ENCODE measurements around the gene POLRMT.

POLRMT gene

DNA sequence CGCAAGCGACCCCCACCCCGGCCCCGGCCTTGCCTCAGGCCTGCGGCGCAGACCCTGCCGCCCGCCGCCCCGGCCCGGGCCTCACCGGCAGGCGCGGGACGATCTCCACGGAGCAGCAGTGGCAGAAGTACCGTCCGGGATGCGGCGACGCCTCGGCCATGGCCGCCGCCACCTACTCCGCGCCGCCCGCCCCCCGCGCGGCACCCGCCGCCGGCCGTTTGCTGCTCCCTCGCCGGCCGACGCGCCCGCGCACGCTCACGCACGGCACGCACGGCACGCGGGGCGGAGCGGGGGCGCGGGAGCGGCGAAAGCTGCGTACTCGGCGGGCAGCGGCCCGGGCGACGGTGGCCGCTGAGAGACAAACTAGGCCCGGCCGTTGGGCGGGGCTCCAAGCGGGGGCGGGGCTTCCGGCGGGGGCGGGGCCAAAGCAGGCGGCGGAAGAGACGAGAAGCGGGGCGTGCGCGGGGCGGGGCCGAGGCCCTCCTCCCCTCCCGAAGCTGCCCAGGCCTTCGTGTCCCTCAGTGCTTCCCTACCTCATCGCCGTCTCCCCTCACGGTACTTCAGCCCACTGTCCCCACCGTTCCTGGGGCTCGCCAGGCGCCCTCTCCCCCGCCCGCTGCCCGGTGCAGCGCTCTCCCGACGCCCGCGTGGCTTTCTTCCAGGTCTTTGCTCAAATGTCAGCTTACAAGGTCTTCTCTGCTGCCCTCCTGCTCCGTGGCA lies 29.8 kb upstream of the POLRMT start, which contains the start of gene RNF126:
RNF126 (minus strand) TSS at position 253 of the 720 bp plus-strand sequence; CDS start at position 160, 93 bp downstream.
- peak; percentile 88 to 94 (median 89) for DNase-seq

GRCh38 chr19:662207-662961 lies 29.0 kb upstream of the POLRMT start:
- DNase-seq = peak; percentile 26 to 61 (median 39)

- peak; percentile 19 to 50 (median 30) for DNase-seq
These were observed 28.3 kb upstream of the POLRMT start for GRCh38 chr19:661427-662196.

- no peak for DNase-seq
These were observed 27.6 kb upstream of the POLRMT start for GRCh38 chr19:660793-661426.

DNA sequence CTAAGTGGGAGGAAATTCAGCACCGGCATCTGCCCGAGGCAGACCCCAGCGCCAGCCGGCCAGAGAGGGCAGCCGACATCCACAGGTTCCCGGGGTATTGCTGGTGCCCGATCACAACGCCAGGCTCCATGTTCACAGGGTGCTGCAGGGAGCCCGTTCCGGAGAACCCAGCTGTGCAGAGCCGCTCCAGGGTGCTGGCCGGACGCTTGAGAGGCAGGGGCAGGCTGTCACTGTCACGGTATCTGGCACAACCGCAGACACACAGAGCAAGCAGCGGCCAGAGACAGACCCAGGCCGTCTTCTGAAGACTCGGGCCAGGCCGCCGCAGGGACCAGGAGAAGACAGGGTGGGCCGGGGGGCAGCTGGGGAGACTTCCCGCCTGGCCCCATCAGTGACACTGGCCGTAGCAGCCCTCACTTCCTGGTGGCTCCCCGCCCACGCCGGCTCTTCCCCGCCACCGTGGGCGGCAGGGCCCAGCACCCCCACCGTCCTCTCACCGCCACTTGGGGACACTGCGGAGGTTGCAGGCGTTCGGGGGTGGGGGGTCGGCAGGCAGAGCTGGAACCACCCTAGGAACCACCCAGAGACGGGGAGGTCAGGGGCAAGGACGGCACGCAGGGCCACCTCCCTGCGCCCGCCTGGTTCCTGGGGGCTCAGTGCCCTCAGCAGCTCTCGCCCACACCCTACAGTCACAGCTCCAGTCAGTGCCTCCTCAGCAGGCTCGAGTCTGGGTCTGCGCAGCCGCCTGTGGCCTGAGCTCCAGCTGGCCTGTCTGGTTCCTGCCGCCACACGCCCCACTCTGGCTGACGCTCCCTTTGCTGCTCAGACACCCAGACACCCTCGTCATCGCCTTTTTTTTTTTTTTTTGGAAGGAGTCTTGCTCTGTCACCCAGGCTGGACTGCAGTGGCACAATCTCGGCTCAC lies 25.8 kb upstream of the POLRMT start:
- DNase-seq = no peak

- DNase-seq = no peak
These were observed 24.9 kb upstream of the POLRMT start for GRCh38 chr19:658059-658839.

- DNase-seq = no peak
These were observed 24.3 kb upstream of the POLRMT start for GRCh38 chr19:657611-658010.

DNA sequence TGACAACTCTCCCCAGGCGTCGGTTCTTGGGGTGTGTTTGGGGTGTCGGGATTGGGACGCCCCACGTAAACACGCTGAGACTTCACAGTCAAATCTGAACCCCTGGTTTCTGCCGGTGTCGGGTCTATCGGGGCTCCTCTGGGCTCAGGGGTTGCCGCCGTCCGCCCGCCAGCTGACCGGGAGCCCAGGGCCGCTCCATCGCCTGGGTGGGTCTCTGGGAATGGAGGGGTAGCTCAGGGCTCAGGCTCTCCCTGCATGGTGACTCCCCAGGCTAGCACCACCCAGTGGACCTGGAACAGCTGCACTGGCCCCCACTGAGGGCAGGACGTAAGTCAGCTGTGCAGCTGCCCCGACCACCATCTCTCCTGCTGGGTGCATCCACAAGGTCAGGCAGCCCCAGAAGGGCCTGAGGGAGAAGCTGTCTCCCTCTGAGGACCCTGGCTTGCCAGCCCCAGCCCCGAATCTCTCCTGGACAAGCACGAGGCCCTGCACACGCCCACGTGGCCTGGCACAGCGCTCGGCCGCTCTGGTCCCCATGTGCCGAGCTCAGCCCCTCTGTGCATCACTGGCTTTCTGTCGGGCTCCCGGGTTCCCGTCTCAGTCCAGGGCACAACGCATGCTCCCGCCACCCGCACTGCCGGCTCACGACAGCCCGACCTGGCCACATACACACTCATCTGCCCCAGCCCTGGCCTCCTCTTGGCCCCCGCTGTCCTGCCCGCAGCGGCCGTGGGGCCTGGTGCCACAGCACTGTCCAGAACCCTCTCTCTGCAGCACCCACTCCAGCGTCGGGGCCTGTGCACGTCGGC lies 23.6 kb upstream of the POLRMT start:
- DNase-seq = no peak

DNA sequence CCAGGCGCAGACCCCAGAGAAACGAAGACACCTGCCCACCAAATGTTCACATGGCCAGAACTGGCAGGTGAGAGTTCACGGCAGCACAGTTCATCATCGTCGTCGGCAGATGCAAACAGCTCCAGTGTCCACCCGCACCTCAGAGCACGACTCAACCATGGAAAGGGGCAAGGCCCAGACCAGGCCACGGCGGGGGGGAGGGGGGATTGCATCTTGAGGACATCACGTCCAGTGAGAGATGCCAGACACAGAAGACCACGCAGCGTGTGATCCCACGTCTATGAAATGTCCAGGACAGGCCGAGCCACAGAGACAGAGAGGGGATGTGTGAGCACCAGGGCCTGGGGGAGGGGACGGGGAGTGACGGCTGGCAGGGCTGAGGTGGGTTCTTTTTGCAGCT lies 22.4 kb upstream of the POLRMT start:
- DNase-seq = no peak

GRCh38 chr19:653425-653824 lies 20.1 kb upstream of the POLRMT start:
- no peak for DNase-seq

DNA sequence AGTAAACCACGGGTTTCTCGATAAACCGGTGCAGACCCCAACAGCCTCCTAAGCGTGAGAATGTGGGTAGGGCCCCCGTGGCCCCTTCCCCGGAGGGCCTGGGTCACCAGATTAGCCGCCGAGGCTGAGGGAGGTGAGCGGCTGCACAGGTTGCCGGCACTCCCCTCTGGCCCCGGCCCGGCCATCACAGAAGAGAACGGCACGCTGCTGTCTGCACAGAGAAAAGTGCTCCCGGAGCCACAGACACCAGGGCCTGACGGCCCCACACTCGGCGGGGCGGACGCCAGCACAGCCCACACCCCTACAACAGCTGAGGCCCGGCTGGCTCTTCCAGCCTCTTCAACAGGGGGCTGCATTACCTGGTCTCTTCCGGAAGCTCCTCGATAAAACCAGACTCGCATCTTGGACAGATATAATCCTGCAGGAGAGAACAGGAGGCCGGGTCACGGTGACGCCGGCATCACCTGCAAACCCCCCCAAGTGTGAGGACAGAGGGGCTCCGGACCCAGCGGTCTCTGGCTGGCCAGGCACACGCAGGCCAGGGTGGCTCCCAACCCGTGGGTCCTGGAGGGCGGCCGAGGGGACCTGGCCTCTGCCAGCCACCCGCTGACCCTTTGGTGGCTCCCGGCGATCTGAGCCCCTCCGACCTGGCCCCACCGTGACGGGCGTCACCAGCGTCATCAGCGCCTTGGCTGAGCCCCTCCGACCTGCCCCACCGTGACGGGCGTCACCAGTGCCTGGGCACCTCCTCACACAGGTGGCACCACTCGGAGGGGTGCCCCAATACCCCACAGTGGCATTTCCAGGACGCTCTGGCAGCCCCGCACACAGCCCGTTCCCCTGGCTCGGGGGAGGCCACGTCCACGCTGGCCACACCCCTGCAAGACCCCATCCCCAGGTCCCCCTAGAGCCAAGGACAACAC lies 19.4 kb upstream of the POLRMT start:
- DNase-seq = no peak

GRCh38 chr19:651991-652390 lies 18.7 kb upstream of the POLRMT start:
- no peak for DNase-seq

DNA sequence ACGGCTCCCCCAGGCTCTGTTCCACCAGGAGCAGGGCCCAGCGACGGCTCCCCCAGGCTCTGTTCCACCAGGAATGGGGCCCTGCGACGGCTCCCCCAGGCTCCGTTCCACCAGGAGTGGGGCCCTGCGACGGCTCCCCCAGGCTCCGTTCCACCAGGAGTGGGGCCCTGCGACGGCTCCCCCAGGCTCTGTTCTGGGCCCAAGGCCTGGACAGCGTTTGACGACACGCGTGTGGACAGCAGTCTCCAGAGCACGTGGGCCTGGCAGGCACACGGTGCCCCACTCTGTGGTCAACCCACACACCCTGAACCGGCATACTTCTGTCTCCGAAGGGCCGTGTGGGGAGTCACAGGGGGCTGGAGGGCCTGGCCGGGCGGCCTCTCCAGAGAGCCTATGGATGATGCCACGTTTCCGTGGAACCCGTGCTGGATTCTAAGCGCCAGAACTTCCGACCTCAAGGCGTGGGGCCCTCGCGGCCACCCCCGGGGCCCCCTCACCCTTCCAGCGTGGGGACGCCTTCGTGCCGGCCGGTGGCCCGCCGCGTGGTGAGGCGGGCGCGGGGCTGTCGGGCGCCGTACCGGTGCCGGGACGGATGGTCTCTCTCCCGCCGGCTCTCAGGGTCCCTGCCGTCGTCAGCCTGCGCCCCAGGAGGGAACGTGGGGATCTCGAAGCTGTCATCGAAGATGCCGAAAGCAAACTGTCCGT lies 17.9 kb upstream of the POLRMT start:
- DNase-seq = no peak

DNA sequence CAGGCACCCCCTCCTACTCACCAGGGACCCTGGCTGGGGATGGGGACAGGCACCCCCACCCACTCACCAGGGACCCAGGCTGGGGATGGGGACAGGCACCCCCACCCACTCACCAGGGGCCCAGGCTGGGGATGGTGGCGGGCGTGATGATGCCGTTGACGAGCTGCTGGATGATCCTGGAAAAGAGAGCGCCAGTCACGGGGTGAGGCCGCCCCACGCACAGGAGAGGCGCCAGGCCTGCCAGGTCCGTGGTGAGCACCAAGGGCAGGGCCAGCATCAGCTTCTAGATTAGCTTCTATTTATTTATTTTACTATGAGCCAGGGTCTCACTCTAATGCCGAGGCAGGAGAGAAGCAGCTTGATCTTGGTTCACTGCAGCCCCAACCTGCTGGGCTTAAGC lies 16.8 kb upstream of the POLRMT start:
- DNase-seq = no peak

GRCh38 chr19:648904-649801 lies 15.8 kb upstream of the POLRMT start:
- DNase-seq = no peak

DNA sequence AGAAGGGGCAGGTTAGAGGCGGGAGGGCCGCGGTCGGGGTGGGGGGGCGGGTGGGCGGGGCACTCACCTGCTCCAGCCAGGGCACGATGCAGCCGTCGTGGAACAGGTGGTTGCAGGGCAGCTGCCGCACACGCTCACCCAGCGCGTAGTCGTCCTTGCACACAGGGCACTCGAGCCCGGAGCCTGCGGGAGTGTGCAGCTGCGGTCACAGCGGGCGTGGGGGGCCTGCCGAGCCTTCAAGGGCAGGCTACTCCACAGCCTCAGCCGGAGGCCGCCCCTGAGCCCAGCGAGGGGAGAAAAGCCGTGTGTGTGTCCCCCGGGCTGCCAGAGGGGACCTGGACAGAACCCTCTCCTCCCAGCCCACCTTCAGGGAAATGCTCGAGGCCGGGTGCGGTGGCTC lies 15.0 kb upstream of the POLRMT start:
- no peak for DNase-seq

DNA sequence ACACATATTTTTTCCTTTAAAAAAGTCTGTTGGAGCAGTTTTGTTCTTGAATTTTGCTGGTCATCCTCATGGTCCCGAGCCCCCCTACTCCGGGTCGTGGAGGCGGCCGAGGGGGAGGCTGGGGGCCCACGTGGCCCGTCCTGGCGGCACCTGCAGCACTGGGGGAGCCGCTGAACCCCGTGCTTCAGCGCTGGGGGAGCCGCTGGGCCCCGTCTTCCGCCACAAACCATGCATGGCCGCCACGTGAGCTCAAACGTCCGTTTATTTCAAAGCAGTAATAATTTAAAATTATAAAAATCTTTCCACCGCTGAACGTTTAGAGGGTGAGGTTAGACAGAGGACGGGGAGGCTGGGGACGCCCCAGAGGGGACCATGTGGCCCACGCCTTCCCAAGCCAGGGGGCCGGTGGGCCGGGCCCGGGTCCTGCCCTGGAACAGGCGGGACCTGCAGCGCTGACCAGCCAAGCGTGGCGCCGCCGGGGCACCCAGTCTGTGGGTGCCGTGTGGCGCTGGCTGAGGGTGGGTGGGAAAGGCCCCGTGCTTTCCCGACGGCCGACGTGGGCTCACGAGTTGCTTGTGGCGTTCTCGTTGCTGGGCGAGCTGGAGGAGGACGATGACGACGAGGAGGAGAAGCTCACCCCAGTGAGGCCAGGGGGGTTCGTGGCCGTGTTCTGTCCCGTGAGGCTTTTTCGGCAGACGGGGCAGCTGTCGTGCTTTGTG lies 14.4 kb upstream of the POLRMT start:
- DNase-seq = no peak

Data from activated naive CD4-positive, alpha-beta T cell (primary cell).